ENCODE results near the gene IL6ST.
"Not testable (repeated sequence)": the region's sequence is repeated elsewhere in the genome, so short reads cannot be mapped to it uniquely, and the experiment has no call there.

IL6ST gene

DNA sequence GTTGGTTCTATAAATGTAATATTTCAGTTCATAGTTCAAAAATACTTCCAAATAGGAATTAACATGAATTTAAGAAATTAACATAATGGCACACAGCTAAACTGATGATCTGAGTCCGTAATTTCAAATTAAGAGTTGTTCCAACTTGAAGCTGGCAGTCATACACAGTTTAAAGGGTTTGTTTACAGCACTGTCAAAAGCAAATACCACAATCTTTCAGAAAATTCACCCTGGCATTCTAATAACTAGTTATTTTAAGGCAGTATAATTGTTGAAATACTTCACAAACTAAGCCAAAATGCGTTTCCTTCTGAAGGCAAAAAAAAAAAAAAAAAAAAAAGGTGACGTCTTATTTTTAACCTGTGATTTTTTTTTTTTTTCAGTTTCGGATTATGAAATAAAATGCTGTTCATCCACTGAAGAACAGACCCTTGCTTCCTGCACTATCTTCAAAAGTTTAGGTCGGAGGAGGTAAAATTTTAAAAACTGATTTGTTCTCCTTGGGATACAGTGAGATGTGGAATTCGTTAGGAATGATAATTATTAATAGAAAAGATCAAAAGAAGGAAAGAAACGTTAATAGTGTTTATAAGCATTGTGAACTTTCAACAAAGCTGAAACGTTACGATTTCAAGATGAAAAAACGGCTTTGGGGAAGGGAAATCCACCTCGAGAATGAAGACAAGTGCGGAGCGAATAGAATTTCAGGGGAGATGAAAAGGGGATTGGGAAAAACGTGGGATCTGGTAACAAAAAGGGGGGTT is 850 bp downstream of the IL6ST start:
- no peak for TF ChIP-seq CTCF (IDR thresholded peaks at IDR 0.05; ENCODE audit: low read depth, low read length, missing control alignments)
- in situ Hi-C loops (cut with HindIII; ENCODE audit: low sequenced_read_pairs) = loop anchor here (25.0 kb wide), 1 partner anchor 193 kb away; no protein-coding TSS in a partner anchor
- peak overlapping the region; percentile 88 for H3K4me3 ChIP-seq (ENCODE audit: low read depth, low read length)
- DNase-seq (ENCODE audit: low read depth) = no peak

- DNase-seq (ENCODE audit: low read depth) = no peak
- peak overlapping the region; percentile 88 for H3K4me3 ChIP-seq (ENCODE audit: low read depth, low read length)
- in situ Hi-C loops (cut with HindIII; ENCODE audit: low sequenced_read_pairs) = loop anchor here (25.0 kb wide), 1 partner anchor 194 kb away; no protein-coding TSS in a partner anchor
Measured at GRCh38 chr5:55993013-55993412, 1.8 kb downstream of the IL6ST start.

GRCh38 chr5:55991768-55992486 is 2.8 kb downstream of the IL6ST start:
- DNase-seq (ENCODE audit: low read depth) = no peak

More at GRCh38 chr5:55993013-55993412, 1.8 kb downstream of the IL6ST start:
- no peak for TF ChIP-seq CTCF (IDR thresholded peaks at IDR 0.05; ENCODE audit: low read depth, low read length, missing control alignments)

GRCh38 chr5:55990895-55991294 is 3.9 kb downstream of the IL6ST start:
- not testable (repeated sequence) for H3K4me3 ChIP-seq (ENCODE audit: low read depth, low read length); DNase-seq (ENCODE audit: low read depth)
- in situ Hi-C loops (cut with HindIII; ENCODE audit: low sequenced_read_pairs) = loop anchor here (25.0 kb wide), 1 partner anchor 196 kb away; no protein-coding TSS in a partner anchor

More at GRCh38 chr5:55991768-55992486, 2.8 kb downstream of the IL6ST start:
- TF ChIP-seq CTCF (IDR thresholded peaks at IDR 0.05; ENCODE audit: low read depth, low read length, missing control alignments) = no peak
- H3K4me3 ChIP-seq (ENCODE audit: low read depth, low read length) = peak overlapping the region; percentile 88
- in situ Hi-C loops (cut with HindIII; ENCODE audit: low sequenced_read_pairs) = loop anchor here (25.0 kb wide), 1 partner anchor 195 kb away; no protein-coding TSS in a partner anchor

DNA sequence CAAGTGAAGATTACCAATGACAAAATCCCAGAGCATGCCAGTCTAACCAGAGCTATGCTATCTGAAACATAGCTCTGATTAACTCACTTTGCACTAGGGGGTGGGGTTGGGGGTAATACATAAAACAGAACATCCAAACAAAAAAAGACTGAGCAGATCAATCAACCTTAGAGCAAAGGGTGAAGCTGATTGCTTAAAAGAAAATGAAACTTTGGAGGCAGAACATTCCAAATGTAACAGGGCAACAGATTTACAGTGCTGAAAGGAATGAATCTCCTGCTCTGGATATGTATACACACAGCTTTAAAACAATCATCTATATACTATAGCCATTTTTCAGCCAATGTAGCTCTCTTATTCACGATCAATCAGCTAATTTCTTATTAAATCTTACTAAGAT is 4.9 kb downstream of the IL6ST start:
- no peak for TF ChIP-seq CTCF (IDR thresholded peaks at IDR 0.05; ENCODE audit: low read depth, low read length, missing control alignments)
- DNase-seq (ENCODE audit: low read depth) = no peak
- in situ Hi-C loops (cut with HindIII; ENCODE audit: low sequenced_read_pairs) = loop anchor here (25.0 kb wide), 1 partner anchor 197 kb away; no protein-coding TSS in a partner anchor
- H3K4me3 ChIP-seq (ENCODE audit: low read depth, low read length) = no peak overlapping the region

DNA sequence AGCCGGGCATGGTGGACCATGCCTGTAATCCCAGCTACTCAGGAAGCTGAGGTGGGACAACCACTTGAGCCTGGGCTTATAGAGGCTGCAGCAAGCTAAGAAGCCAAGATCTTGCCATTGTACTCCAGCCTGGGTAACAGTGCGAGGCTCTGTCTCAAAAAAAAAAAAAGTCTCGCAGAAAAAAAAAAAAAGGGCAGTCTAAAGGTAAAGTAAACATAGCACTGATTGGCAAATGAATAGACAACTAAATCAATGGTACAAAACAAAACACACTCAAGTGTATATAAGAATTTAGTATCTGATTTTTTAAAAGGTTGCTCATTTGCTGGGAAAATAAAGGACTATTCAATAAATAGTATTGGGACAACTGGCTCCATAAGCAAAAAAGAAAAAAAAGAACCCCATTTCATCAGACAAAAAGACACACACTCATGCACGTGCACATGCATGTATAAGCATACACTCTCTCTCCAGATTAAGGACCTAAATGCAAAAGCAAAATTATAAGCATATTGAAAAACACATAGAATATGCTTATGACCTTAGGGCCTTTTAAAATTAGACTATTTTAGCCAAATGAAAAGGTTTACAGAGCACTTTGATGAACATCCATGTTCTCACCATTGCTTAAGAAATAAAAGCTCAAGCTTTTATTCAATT is 5.7 kb downstream of the IL6ST start:
- DNase-seq (ENCODE audit: low read depth) = no peak
- in situ Hi-C loops (cut with HindIII; ENCODE audit: low sequenced_read_pairs) = loop anchor here (25.0 kb wide), 1 partner anchor 198 kb away; no protein-coding TSS in a partner anchor
- no peak overlapping the region for H3K4me3 ChIP-seq (ENCODE audit: low read depth, low read length)
- no peak for TF ChIP-seq CTCF (IDR thresholded peaks at IDR 0.05; ENCODE audit: low read depth, low read length, missing control alignments)

DNA sequence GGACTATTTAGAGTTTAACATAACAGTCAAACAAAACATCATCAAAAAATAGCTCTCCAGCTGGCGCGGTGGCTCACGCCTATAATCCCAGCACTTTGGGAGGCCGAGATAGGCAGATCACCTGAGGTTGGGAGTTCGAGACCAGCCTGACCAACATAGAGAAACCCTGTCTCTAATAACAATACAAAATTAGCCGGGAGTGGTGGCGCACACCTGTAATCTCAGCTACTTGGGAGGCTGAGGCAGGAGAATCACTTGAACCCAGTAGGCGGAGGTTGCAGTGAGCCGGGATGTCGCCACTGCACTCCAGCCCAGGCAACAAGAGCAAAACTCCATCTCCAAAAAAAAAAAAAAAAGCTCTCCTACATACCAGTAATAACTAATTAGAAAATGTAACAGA is 6.3 kb downstream of the IL6ST start:
- not testable (repeated sequence) for H3K4me3 ChIP-seq (ENCODE audit: low read depth, low read length); DNase-seq (ENCODE audit: low read depth)
- in situ Hi-C loops (cut with HindIII; ENCODE audit: low sequenced_read_pairs) = loop anchor here (25.0 kb wide), 1 partner anchor 199 kb away; no protein-coding TSS in a partner anchor
